Ramos (cell line): Measurements from ENCODE around the gene ZNRF3.
"Not testable (repeated sequence)": the region's sequence is repeated elsewhere in the genome, so short reads cannot be mapped to it uniquely, and the experiment has no call there.

Experiments
- in situ Hi-C: fragments of 300-500 bp; cut with MboI; formaldehyde crosslinking; loops from one replicate; pipeline ENCODE4 v1.14.3; 2022; ENCODE audit warnings: low sequenced_read_pairs; ENCODE audit not compliant: unreplicated experiment

ZNRF3 gene

DNA sequence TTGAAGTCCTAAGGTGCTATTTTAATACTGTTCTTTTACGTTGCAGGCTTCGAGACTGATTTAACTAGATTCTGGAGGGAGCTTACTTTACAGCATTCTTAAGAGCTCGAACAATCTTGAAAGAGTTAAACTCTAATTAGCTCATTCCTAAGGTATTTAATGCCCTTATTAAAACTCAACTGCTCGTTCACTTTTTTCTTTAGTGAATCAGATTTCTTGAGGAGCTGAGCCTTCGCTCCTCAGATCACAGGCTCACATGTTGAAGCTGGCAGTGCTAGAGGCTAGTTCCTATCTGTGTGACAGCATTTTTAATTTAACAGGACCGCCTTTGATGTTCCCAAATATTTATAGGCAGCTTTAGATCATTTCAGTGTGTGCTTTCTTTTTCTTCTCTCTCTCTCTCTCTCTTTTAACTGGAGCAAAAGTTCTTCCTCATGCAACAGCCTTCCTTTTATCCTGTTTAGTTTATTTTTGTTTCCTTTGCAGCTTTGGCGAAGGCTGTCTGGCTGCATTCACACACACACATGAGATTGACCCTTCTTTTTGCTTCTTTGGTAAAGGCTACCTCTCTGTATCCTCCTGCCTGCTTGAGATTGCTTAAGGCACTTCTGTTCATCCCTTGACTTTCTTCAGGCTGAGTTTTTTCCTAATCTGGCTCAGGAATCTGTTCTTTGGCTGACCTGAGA lies 21.0 kb downstream of the ZNRF3 start:
- in situ Hi-C loops = no loop called here

DNA sequence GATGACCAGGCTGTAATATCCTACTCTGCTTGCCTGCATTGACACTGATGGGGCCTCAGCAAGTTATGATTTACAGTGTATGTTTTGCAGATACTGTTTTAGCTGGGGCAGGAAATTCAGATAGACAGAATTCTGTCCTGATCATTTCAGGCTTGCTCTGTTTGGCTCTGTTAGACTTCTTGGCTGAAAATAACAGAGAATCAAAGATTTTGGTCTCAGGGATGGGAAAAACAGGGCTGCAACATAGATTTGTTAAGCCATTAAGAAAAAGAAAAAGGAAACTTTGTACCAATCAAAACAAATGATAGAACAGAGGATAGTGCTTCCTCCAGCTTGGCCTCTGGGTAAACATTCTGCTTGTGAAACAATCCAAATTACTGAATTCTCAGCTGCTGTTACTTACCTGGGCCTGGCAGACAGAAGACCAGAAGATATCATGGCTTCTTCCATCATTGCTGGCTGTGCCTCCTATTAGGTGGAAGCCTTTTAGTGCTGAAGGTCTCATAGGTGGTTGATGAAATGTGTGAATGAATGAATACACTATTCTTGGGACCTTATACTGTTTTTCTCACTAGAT lies 22.0 kb downstream of the ZNRF3 start:
- in situ Hi-C loops = no loop called here

DNA sequence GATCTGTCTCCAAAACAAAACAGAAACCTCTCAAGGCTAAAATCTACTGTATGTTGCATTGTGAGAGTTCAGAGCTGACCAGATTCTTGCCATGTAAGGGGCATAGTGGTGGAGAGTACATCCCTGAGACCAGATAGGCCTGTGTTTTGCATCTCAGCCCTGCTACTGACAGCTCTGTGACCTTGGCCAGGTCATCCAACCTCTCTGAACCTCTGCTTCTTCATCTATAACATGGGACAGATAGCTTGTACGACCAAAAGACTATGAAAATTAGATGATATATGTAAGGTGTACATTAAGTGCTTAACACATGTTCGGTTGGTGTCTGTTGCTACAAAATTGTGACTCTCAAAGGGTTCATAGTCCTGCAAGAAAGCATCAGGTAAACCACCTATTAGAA lies 22.9 kb downstream of the ZNRF3 start:
- in situ Hi-C loops = no loop called here

DNA sequence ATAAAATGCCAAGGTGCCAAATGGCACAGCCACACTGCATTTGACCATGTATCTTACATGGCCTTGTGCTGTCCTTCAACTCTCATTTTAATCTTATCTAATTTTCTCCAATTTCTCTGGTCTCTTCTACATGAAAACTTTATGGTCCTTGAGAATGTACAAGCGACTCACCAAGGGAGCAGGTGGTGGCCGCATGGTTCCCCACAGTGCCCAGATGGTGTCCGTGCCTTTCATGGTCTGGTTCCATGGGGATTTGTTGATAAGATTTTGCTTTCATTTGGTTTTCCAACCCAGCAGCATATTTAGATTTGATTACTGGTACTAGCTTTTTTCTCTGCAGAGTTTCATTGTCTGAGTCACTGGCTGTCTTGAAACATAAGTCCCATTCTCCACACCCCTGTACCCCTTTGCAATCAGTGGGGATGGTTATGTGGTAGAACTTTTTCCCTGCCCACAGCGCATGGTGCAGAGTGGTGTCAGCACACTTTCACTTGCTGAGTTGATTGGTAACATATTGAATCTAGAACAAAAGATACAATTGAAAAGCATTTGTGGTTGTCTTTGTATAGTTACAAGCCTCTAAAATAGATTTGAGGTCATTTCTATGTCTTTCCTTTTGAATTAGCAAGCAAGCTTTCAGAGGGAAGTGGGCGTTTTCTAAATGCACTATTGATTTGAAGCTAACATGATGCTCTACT lies 24.1 kb downstream of the ZNRF3 start:
- in situ Hi-C loops = no loop called here

DNA sequence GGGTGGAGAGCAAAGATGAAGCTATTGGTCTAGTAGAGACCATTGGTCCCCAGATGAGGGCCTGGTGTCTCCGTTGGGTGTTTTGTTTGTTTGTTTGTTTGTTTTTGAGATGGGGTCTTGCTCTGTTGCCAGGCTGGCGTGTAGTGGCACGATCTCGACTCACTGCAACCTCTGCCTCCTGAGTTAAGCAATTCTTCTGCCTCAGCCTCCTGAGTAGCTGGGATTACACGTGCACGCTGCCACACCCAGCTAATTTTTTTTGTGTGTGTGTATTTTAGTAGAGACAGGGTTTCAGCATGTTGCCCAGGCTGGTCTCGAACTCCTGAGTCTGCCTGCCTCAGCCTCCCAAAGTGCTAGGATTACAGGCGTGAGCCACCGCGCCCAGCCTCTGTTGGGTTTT lies 25.4 kb downstream of the ZNRF3 start:
- in situ Hi-C loops = not testable (repeated sequence)

DNA sequence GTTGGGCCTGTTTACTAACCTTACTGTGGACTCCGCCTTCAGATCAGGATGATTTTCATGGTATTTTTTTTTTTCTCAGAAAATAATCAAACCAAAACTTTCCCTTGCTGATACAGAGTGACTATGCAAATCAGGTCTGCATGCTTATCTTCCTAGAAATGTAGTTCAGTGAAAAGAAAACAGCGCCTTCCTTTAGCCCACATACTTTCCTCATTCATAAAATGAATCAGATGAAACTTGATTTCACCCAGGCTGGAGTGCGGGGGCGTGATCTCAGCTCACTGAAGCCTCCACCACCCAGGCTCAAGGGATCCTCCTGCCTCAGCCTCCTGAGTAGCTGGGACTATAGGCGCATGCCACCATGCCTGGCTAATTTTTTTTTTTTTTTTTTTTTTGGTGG lies 26.0 kb downstream of the ZNRF3 start:
- in situ Hi-C loops = no loop called here

DNA sequence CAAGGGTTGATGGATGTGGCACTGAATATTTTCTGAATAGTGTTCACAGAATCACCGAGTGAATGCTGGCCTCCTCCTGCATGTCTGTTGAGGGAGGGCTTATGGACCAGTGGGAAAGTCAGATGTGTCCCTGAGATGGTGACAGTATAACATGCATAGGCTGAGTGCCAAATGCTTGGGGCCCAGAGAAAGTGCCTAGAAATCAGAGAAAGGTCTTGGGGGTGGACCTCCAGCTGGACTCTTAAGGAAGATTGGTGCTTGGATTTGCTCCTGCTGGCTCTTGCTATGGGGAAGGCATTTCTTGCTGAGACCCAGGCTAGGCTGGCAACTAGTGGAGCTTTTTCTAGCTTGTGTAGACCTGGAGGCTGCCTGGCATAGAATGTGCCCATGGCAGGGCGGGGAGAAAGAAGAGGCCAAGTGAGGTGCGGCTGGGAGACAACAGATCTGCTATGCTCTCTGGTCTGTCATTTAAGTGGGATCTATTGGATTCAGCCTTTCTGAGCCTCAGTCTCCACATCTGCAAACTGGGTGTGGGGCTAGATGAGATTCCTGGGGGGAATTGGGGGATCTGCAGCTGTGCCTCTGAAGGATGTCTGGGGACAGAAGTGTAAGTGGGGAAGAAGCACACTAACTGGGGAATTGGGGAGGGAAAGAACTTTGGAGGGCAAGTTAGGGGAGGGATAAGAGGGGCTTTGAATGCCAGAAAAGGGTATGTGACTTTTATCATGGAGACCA lies 27.4 kb downstream of the ZNRF3 start:
- in situ Hi-C loops = no loop called here

DNA sequence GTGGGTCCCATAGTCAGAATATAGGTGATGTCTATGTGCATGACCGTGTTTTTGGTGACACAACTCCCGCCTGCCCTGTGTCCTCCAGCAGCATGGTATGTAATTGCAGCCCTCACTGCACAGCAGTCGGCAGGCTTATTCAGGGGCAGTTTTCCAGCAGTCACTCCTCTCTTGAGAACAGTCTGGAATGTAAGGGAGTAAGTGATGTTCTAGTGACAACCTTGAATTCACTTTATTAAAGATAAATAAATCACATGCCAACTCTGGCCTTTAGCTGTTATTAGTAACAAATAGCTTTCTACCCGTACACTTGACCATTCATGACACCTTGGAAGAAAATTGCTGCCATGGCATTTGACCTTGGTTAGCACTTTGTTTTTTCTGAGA lies 27.9 kb downstream of the ZNRF3 start:
- in situ Hi-C loops = no loop called here

DNA sequence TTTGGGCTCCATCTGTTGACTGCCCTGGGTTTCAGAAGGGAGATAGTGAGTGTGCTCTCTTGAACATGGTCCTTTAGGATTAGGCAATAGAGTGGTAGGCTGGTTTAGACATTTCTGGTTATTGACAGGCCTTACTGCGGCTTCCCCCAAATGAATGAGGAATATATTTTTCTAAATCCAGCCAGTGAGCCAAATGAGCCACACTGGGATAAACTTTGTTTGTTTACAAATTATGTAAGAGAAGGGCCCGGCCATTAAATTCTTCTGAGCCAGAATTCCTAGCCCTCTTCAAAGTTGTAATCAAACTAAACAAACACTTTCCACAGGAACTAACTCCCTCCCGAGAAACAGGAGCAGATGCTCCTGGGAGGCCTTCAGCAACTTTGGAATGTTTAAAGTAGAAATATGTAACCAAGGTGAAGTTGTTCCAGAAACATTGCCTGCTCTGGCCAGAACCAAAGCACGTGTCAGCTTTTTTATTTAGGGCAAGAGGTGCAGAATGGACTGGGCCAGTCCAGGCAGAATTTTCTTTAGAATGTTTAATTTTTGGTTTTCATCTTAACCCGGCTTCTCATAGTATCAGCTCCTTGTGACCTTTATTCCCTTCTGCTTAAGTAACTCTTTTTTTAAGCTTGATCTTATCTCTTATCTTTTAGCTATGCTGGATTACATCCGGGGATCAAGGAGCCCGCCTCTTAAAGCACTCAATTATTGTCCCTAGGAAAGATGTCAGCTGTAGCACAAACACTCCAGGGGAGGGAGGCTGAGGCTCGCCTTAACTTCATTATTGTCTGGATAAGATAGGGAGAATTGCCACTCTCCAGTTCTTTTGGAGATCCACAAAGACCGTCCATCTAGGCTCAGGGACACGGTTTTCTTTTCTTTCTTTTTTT lies 28.7 kb downstream of the ZNRF3 start:
- in situ Hi-C loops = no loop called here

DNA sequence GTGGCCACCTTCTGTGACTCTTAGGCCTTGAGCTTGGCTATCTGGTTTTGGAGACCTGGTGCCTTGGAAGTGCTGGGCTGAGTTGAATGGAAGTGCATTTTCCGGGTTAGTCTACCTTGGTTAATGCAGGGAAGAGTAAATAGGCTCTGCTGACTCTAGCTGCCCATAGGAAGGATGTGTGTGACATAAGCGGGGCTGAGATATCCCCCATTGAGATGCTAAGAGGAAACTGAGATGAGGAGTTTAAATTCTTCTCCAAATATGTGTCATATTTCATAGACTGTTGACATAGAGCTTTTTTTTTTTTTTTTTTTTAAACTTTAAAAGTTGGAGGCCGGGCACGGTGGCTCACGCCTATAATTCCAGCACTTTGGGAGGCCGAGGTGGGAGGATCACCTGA lies 30.8 kb downstream of the ZNRF3 start:
- in situ Hi-C loops = no loop called here

DNA sequence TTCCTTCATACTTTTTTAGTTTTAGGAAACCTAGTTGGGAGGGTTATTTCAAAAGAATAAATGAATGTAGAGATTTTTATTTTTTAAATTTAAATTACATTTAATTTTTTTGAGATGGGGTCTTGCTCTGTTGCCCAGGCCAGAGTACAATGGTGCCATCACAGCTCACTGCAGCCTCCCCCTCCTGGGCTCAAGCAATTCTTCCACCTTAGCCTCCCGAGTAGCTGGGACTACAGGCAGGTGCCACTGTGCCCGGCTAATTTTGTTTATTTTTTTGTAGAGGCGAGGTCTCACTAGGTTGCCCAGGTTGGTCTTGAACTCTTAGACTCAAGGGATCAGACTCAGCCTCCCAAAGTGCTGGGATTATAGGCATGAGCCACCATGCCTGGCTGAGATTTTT lies 32.6 kb downstream of the ZNRF3 start:
- in situ Hi-C loops = no loop called here

DNA sequence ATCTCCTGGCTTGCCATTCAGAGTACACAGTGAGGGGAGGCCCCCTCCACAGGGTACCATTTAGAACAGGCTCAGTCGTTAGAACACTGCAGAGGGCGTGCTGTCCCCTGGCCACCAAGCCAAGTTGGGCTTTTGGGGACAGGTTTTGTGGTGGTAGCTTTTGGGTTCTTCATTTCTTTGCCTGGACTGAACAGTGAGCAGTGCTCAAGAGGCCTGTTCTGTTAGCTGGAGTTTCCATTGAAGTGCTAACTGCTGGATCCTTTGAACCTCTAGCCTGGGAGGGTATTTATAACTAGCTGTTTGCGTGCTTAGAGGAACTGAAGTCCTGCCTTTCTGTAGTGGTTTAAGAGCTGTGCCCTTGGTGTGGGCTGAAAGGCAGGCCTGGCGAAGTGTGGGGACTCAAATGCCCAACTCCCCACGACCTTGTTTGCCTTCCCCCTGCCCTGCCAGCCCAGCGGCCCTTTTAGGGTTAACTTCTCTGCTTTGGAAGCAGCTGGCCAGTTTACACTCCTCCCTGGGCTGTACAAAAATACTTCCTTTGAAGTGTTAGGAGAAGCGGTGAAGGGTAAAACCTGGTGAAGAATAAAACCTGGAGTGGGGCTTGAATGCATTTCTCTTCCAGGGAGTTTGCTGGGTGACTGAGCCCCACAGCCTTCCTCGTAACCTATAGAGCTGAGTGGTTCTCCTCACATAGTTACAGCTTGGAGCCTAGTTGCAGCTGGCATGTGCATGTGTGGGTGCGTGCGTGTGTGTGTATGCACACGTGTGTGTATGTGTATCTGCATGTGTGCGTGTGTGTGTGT lies 34.6 kb downstream of the ZNRF3 start:
- in situ Hi-C loops = no loop called here

DNA sequence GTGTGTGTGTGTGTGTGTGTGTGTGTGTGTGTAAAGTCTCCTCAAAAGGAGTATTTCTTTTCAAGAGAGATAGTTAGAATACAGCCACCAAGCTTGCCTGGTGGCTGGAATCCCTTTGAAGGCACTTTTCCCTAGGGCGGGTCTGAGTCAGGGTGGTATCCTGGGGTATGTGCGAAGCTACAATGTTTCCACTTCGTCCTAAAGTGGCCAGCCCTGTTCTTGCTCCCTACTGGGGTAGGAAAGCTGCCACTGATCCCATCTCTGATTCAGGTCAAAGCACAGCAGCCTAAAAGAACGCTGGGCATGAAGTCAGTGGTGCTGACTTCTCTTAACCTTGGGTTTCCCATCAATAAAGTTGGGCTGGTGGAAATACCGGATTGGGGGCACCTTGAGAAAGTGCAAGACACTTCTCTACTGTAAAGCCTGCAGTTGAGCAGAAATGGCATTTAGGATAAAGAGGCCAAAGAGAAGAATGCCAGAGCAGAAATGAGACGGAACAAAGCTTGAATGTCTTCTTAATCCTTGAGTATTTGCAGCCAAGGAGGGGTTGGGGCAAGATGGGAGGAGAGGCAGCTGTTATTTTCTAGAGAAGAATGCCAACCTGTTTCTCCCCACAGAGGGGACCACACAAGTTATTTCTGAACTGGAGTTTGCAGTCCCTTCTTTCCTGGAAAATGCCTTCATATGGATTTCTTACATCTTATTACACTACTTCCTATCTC lies 35.3 kb downstream of the ZNRF3 start:
- in situ Hi-C loops = no loop called here

DNA sequence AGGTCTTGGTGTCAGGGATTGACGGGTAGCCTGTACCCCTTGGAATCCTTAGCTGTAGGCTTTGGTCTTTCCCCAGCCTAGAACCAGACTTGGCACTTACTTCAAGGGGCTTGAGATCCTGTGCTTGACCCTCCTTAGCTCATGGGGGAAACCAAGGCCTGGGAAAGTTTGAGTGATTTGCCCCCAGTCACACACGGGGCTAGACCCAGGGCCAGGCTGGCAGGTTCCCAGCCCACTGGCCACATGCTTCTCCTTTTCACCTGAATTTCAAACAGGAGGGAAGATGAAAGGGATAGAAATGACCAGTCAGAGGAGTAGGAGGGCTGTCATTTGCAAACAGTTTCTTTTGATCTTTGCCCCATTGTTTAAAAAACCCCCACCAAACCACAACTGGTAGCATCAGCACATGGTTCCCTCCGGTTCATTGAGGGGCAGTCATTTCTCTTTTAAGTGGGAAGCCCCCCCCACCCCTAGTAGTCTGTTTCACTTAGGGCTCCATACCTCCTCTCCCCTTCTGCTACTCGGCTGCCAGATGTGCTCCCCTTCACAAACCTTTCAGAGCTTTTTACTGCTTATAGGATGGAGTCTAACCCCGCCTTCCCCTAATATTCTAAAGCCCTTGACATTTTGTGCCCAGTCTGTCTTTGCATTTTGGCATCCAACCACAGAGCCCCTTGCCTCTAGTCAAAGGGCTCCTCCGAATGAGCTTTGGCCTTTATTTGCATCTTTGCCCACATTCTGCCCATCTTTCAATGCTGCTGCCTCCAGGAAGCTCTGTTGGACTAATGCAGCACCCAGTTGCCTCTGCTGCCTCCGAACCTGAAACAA lies 37.6 kb downstream of the ZNRF3 start:
- in situ Hi-C loops = no loop called here

DNA sequence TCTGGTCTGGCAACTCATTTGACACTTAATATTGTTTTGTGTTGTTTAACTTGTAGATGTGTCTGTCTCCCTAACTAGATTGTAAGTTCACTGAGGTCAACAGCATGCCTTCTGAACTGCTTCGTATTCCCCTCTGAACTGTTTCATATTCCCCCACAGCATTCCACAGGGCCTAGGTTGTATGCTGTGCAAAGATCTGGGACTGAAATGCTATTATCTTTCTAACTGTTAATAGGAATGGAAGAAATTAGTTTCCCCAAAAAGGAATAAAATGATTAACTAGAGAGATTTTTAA lies 38.2 kb downstream of the ZNRF3 start:
- in situ Hi-C loops = no loop called here

DNA sequence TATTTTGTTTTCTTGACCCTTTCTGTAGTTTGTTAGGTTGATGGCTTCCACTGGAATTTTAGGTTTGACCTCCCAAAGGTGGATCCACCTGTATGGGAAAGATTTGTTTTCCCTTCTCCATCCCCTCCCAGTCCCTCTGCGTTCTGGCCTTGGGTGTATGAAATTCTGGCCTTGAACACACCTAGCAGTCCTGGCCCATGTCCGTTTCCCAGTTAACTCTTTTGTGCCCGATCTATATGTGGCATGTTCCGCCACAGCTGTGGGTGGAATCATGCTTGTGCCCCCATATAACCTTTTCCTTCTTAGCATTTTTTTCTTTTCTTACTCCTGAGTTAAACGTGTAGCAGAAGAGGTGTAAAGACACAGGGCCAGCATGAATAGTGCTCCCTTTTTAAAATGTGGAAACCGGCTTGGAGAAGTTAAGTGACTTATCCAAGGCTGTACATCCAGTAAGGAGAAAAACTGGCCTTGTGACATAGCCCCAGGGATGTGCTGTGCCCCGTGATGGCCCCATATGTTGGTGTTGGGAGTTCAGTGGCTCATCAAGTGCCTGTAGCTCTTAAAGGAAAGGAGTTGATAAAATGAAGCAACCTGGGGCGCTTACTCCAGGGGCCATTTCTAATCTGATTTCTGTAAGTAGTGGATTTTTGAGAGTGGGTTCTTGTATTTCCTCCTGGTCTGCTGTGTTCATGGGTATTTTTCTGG lies 39.3 kb downstream of the ZNRF3 start:
- in situ Hi-C loops = no loop called here
